ENCODE measurements around the gene LAS1L. TPM values are rescaled to one million over a fixed set of nuclear protein-coding genes. Genes with fewer than 3 reads are reported as not detected.

Gene LAS1L
- total and polyA plus RNA-seq, 2 donors (not counting 1 experiment from before 2014, with no cell fraction given) = 23.4 to 46.7 TPM

- Histone ChIP-seq H2AFZ (ENCODE audit: insufficient read depth, low read depth, low read length, poor library complexity, severe bottlenecking) (no peak overlapping the region), H3K4me3 (ENCODE audit: control extremely low read depth in 1 of 5, extremely low read depth in 1 of 5, insufficient read depth in 1 of 5, low read depth in 2 of 5, low read length in 4 of 5) (no peak overlapping the region), H3K9me3 (ENCODE audit: control extremely low read depth in 1 of 3, control insufficient read depth in 2 of 3, insufficient read depth in 1 of 3, low read length in 2 of 3) (no peaks in the 10 kb centered on the region), H3K79me2 (ENCODE audit: control insufficient read depth, insufficient read depth, low read length) (no peaks in the 10 kb centered on the region), H3K9ac (ENCODE audit: low read length) (no peak overlapping the region), H3K4me2 (replicated peaks; ENCODE audit: low read depth, low read length, poor library complexity, severe bottlenecking) (no peak overlapping the region), H3K27me3 (replicated peaks in 1 of 4; ENCODE audit: control extremely low read depth in 1 of 4, control insufficient read depth in 3 of 4, insufficient read depth in 4 of 4, low read length in 3 of 4) (no peaks in the 10 kb centered on the region), H3K4me1 (ENCODE audit: control insufficient read depth in 2 of 2, insufficient read depth in 2 of 2, low read length in 2 of 2) (no peaks in the 10 kb centered on the region), H4K20me1 (ENCODE audit: control insufficient read depth, insufficient read depth, low read length, poor library complexity, severe bottlenecking) (no peaks in the 10 kb centered on the region), H3K36me3 (replicated peaks in 1 of 2; ENCODE audit: control extremely low read depth in 1 of 2, control insufficient read depth in 1 of 2, extremely low read depth in 1 of 2, insufficient read depth in 2 of 2, low read length in 1 of 2) (peaks cover 0 to 2% of the 10 kb centered on the region in 2 experiments), H3K27ac (ENCODE audit: low read length in 2 of 2) (no peak overlapping the region)
- no peaks in the 10 kb centered on the region for H3K27me3 Mint-ChIP-seq
- no peak for TF ChIP-seq EZH2 (IDR thresholded peaks at IDR 0.05; ENCODE audit: borderline replicate concordance, insufficient read depth, low read depth, low read length, poor library complexity, severe bottlenecking)
- TF ChIP-seq, protein P1, sequence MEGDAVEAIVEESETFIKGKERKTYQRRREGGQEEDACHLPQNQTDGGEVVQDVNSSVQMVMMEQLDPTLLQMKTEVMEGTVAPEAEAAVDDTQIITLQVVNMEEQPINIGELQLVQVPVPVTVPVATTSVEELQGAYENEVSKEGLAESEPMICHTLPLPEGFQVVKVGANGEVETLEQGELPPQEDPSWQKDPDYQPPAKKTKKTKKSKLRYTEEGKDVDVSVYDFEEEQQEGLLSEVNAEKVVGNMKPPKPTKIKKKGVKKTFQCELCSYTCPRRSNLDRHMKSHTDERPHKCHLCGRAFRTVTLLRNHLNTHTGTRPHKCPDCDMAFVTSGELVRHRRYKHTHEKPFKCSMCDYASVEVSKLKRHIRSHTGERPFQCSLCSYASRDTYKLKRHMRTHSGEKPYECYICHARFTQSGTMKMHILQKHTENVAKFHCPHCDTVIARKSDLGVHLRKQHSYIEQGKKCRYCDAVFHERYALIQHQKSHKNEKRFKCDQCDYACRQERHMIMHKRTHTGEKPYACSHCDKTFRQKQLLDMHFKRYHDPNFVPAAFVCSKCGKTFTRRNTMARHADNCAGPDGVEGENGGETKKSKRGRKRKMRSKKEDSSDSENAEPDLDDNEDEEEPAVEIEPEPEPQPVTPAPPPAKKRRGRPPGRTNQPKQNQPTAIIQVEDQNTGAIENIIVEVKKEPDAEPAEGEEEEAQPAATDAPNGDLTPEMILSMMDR (IDR thresholded peaks at IDR 0.05) = no peak
- POLR2A ChIA-PET = no interaction called here
- no peak overlapping the region for H3K27ac Mint-ChIP-seq
- intact Hi-C loops (cut with micrococcal nuclease) = no loop called here
- CTCF ChIA-PET = interaction anchor here (1.2 kb wide), 1 partner anchor 26 kb away, joined by 4 read pairs; no protein-coding TSS in a partner anchor
- no peak overlapping the region for H3K4me3 Mint-ChIP-seq
- no peaks in the 10 kb centered on the region for H3K4me1 Mint-ChIP-seq
- H3K9me3 Mint-ChIP-seq (ENCODE audit: insufficient read depth) = no peaks in the 10 kb centered on the region
- no peak for DNase-seq
- WGBS (ENCODE audit: insufficient coverage) = 100% methylated on average over 7 of the region's 11 CpGs
- ATAC-seq (ENCODE audit: low read depth) = no peak
These were observed 32.0 kb downstream of the LAS1L start for GRCh38 chrX:65502618-65503017.

GRCh38 chrX:65493431-65493830 lies 41.2 kb downstream of the LAS1L start:
- H3K4me3 Mint-ChIP-seq = no peak overlapping the region
- no peak overlapping the region for H3K4me2 ChIP-seq (replicated peaks; ENCODE audit: low read depth, low read length, poor library complexity, severe bottlenecking)
- no peak overlapping the region for H2AFZ ChIP-seq (ENCODE audit: insufficient read depth, low read depth, low read length, poor library complexity, severe bottlenecking)
- POLR2A ChIA-PET = no interaction called here
- CTCF ChIA-PET = no interaction called here
- DNase-seq (no peak), ATAC-seq (ENCODE audit: low read depth) (no peak)
- no peaks in the 10 kb centered on the region for H3K4me1 ChIP-seq (ENCODE audit: control insufficient read depth in 2 of 2, insufficient read depth in 2 of 2, low read length in 2 of 2)
- TF ChIP-seq, protein P1 (IDR thresholded peaks at IDR 0.05) = no peak
- H3K9me3 Mint-ChIP-seq (ENCODE audit: insufficient read depth) = no peaks in the 10 kb centered on the region
- no peaks in the 10 kb centered on the region for H3K4me1 Mint-ChIP-seq
- intact Hi-C loops (cut with micrococcal nuclease) = no loop called here
- no peaks in the 10 kb centered on the region for H3K79me2 ChIP-seq (ENCODE audit: control insufficient read depth, insufficient read depth, low read length)
- H3K4me3 ChIP-seq (ENCODE audit: control extremely low read depth in 1 of 5, extremely low read depth in 1 of 5, insufficient read depth in 1 of 5, low read depth in 2 of 5, low read length in 4 of 5) = no peak overlapping the region
- no peak overlapping the region for H3K27ac Mint-ChIP-seq
- no peaks in the 10 kb centered on the region for H3K9me3 ChIP-seq (ENCODE audit: control extremely low read depth in 1 of 3, control insufficient read depth in 2 of 3, insufficient read depth in 1 of 3, low read length in 2 of 3)
- H3K27me3 Mint-ChIP-seq = no peaks in the 10 kb centered on the region
- no CpG with 5 or more reads among the region's 1 CpG for WGBS (ENCODE audit: insufficient coverage)
- H3K36me3 ChIP-seq (replicated peaks in 1 of 2; ENCODE audit: control extremely low read depth in 1 of 2, control insufficient read depth in 1 of 2, extremely low read depth in 1 of 2, insufficient read depth in 2 of 2, low read length in 1 of 2) = no peaks in the 10 kb centered on the region
- H3K27ac ChIP-seq (ENCODE audit: low read length in 2 of 2) = no peak overlapping the region
- no peaks in the 10 kb centered on the region for H4K20me1 ChIP-seq (ENCODE audit: control insufficient read depth, insufficient read depth, low read length, poor library complexity, severe bottlenecking)
- H3K9ac ChIP-seq (ENCODE audit: low read length) = no peak overlapping the region
- no peaks in the 10 kb centered on the region for H3K27me3 ChIP-seq (replicated peaks in 1 of 4; ENCODE audit: control extremely low read depth in 1 of 4, control insufficient read depth in 3 of 4, insufficient read depth in 4 of 4, low read length in 3 of 4)

All from B cell (primary cell).